HFFc6 (cell line): Measurements from ENCODE around the gene CIB2. TPM values are rescaled to one million over a fixed set of nuclear protein-coding genes. Genes with fewer than 3 reads are reported as not detected.
"Not testable (repeated sequence)": the region's sequence is repeated elsewhere in the genome, so short reads cannot be mapped to it uniquely, and the experiment has no call there.

ENCODE experiments used
- DNase-seq: peaks from one replicate; pipeline ENCODE4 v3.0.0-alpha.2; 2018
- H3K27ac Mint-ChIP-seq: 2 replicates; pipeline ENCODE4 v1.8.0; 2020; ENCODE audit warnings: mild to moderate bottlenecking, mixed read lengths
- H3K27me3 Mint-ChIP-seq: 2 replicates; pipeline ENCODE4 v1.8.0; 2021; ENCODE audit warnings: mild to moderate bottlenecking, moderate library complexity, mixed read lengths; ENCODE audit not compliant: insufficient read depth
- H3K36me3 Mint-ChIP-seq: 2 replicates; pipeline ENCODE4 v1.8.0; 2021; ENCODE audit warnings: low read depth, mixed read lengths
- H3K4me1 Mint-ChIP-seq: 2 replicates; pipeline ENCODE4 v1.8.0; 2020; ENCODE audit warnings: low read depth, mixed read lengths
- H3K4me3 Mint-ChIP-seq: 2 replicates; pipeline ENCODE4 v1.8.0; 2020; ENCODE audit warnings: mild to moderate bottlenecking, moderate library complexity, mixed read lengths
- H3K9me3 Mint-ChIP-seq: 2 replicates; pipeline ENCODE4 v1.8.0; 2020; ENCODE audit warnings: mild to moderate bottlenecking, mixed read lengths
- total RNA-seq, 6 experiments: library from RNA; stranded (reverse); fragmentation: NEBNext Ultra II Directional; extraction: Animal tissue kit (Norgen Biotek cat#: 25700); gene quantifications; 2 replicates in 1 of 6; 3 replicates in 5 of 6; pipeline ENCODE4 v1.2.3, GENCODE V29; 2021
- TF ChIP-seq, protein P1 (sequence below): fragments of 200-600 bp; sonication (generic); IDR thresholded peaks from 2 replicates; pipeline ENCODE4 v1.5.0; 2021; ENCODE audit warnings: antibody characterized with exemption, mild to moderate bottlenecking

CIB2 gene
- total RNA-seq, 6 experiments from 2014 or later = 1.3 to 1.8 (median 1.4) TPM

DNA sequence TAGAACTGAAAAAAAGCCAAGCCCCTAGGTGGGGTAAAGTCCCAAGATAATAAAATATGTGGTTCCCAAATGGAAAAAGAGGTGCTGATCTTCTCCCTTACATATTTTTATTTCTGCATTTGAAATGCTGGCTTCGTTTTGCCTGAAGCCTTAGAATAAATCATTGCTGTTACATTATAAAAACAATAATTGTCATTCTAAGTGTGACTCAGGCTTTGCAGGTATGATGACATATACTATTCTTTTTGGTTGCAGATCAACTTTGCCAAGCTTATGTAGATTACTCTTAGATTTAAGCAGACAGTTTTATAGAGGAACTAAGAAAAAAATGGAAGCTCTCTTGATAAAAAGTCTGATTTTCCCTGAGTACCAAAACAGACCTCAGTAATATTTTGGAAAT lies 25.4 kb upstream of the CIB2 start:
- Mint-ChIP-seq H3K4me1 (peaks cover 37% of the 10 kb centered on the region), H3K27ac (no peak overlapping the region), H3K4me3 (no peak overlapping the region), H3K36me3 (0 out of 2 replicates have a peak, but pooled peaks cover 10% of the 10 kb centered on the region), H3K27me3 (no peaks in the 10 kb centered on the region), H3K9me3 (no peaks in the 10 kb centered on the region)
- TF ChIP-seq, protein P1, sequence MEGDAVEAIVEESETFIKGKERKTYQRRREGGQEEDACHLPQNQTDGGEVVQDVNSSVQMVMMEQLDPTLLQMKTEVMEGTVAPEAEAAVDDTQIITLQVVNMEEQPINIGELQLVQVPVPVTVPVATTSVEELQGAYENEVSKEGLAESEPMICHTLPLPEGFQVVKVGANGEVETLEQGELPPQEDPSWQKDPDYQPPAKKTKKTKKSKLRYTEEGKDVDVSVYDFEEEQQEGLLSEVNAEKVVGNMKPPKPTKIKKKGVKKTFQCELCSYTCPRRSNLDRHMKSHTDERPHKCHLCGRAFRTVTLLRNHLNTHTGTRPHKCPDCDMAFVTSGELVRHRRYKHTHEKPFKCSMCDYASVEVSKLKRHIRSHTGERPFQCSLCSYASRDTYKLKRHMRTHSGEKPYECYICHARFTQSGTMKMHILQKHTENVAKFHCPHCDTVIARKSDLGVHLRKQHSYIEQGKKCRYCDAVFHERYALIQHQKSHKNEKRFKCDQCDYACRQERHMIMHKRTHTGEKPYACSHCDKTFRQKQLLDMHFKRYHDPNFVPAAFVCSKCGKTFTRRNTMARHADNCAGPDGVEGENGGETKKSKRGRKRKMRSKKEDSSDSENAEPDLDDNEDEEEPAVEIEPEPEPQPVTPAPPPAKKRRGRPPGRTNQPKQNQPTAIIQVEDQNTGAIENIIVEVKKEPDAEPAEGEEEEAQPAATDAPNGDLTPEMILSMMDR = no peak
- no peak for DNase-seq

GRCh38 chr15:78155355-78155939 lies 24.2 kb upstream of the CIB2 start:
- TF ChIP-seq, protein P1 = no peak
- Mint-ChIP-seq H3K9me3 (no peaks in the 10 kb centered on the region), H3K27me3 (no peaks in the 10 kb centered on the region; the same call in 1 of the 2 replicates), H3K27ac (no peak overlapping the region), H3K4me3 (no peak overlapping the region), H3K4me1 (peaks cover 45% of the 10 kb centered on the region), H3K36me3 (0 out of 2 replicates have a peak, but pooled peaks cover 10% of the 10 kb centered on the region)
- no peak for DNase-seq

GRCh38 chr15:78154955-78155354 lies 23.7 kb upstream of the CIB2 start:
- TF ChIP-seq, protein P1 = no peak
- Mint-ChIP-seq H3K4me1 (peaks cover 50% of the 10 kb centered on the region), H3K27ac (no peak overlapping the region), H3K4me3 (no peak overlapping the region), H3K36me3 (0 out of 2 replicates have a peak, but pooled peaks cover 10% of the 10 kb centered on the region), H3K27me3 (no peaks in the 10 kb centered on the region; the same call in 1 of the 2 replicates), H3K9me3 (no peaks in the 10 kb centered on the region)
- DNase-seq = no peak

- not testable (repeated sequence) for H3K4me3 Mint-ChIP-seq, H3K27me3 Mint-ChIP-seq, H3K9me3 Mint-ChIP-seq, DNase-seq, H3K27ac Mint-ChIP-seq
- peaks cover 62% of the 10 kb centered on the region for H3K4me1 Mint-ChIP-seq
- 0 out of 2 replicates have a peak, but pooled peaks cover 10% of the 10 kb centered on the region for H3K36me3 Mint-ChIP-seq
Measured at GRCh38 chr15:78151075-78151474, 19.8 kb upstream of the CIB2 start.

GRCh38 chr15:78149805-78150751 lies 18.8 kb upstream of the CIB2 start:
- no peaks in the 10 kb centered on the region for H3K9me3 Mint-ChIP-seq
- H3K27me3 Mint-ChIP-seq = no peaks in the 10 kb centered on the region; the same call in none of the 2 replicates
- TF ChIP-seq, protein P1 = no peak
- peaks cover 52% of the 10 kb centered on the region for H3K4me1 Mint-ChIP-seq
- no peak for DNase-seq
- 0 out of 2 replicates have a peak, but pooled peaks cover 10% of the 10 kb centered on the region for H3K36me3 Mint-ChIP-seq
- H3K4me3 Mint-ChIP-seq = peak overlapping the region; percentile 93
- peak overlapping the region; percentile 82 for H3K27ac Mint-ChIP-seq
